ENCODE measurements around the gene FAM89A.
"Not testable (repeated sequence)": the region's sequence is repeated elsewhere in the genome, so short reads cannot be mapped to it uniquely, and the experiment has no call there.

FAM89A gene

DNA sequence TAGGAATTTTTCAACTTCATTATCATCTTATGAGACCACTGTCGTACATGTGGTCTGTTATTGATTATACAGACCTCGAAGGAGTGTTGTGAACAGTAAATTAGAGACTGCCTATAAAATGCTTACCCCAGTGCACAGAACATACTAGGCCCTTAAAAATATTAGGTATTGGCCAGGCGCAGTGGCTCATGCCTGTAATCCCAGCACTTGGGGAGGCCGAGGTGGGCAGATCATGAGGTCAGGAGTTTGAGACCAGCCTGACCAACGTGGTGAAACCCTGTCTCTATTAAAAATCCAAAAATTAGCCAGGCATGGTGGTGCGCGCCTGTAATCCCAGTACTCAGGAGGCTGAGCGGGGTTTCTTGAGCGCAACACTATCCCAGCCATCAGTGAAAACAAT, 10.9 kb upstream of the FAM89A start:
- H4K8ac ChIP-seq (ENCODE audit: low read depth, low read length); H2AFZ ChIP-seq (ENCODE audit: low read length); H3K4me3 ChIP-seq (ENCODE audit: low read length in 2 of 2); H3K23ac ChIP-seq (ENCODE audit: low read depth, low read length, poor library complexity); H3K79me1 ChIP-seq (ENCODE audit: low read depth, low read length); H4K91ac ChIP-seq (ENCODE audit: low read depth, low read length, poor library complexity); H3K14ac ChIP-seq (ENCODE audit: low read length); H2BK120ac ChIP-seq (ENCODE audit: low read depth, low read length); H2BK5ac ChIP-seq (ENCODE audit: low read length); H2AK5ac ChIP-seq (ENCODE audit: low read depth, low read length); DNase-seq (ENCODE audit: low spot score); H3K18ac ChIP-seq (ENCODE audit: low read length); H3K4me1 ChIP-seq (ENCODE audit: control insufficient read depth in 2 of 2, insufficient read depth in 1 of 2, low read depth in 1 of 2, low read length in 2 of 2); H3K4me2 ChIP-seq (ENCODE audit: insufficient read depth, low read length, poor library complexity, severe bottlenecking); H3K36me3 ChIP-seq (replicated peaks in 1 of 2; ENCODE audit: control insufficient read depth in 2 of 2, insufficient read depth in 2 of 2, low read length in 2 of 2); H3K4ac ChIP-seq (ENCODE audit: low read length); H2BK12ac ChIP-seq (ENCODE audit: low read length); H3K27ac ChIP-seq (replicated peaks; ENCODE audit: low read length); H3K9ac ChIP-seq (ENCODE audit: low read depth, low read length, poor library complexity); H3K9me3 ChIP-seq (replicated peaks in 1 of 2; ENCODE audit: control insufficient read depth in 2 of 2, insufficient read depth in 1 of 2, low read depth in 1 of 2, low read length in 2 of 2); H2BK15ac ChIP-seq (ENCODE audit: low read length): not testable (repeated sequence)
- no CpG with 5 or more reads among the region's 9 CpGs for WGBS, 2 donors (ENCODE audit: extremely low coverage in 2 of 2, insufficient read length in 2 of 2, insufficient replicate concordance in 1 of 2)
- H3K27me3 ChIP-seq (ENCODE audit: control insufficient read depth in 3 of 3, insufficient read depth in 3 of 3, low read depth in 1 of 3, low read length in 3 of 3) = peaks cover 0 to 22% (median 5%) of the 10 kb centered on the region in 3 experiments

DNA sequence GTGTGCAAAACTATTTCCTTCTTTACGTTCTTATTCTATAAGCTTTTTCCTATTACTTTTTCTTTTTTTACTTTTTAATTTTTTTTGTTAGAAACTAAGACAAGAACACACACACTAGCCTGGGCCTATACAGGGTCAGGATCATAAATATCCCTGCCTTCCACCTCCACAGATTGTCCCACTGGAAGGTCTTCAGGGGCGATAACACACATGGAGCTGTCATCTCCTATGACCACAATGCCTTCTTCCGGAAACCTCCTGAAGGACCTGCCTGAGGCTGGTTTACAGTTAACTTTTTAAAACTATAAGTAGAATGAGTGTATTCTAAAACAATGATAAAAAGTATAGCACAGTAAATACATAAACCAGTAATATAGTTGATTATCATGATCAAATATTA, 10.3 kb upstream of the FAM89A start:
- no peak overlapping the region for H3K27ac ChIP-seq (replicated peaks; ENCODE audit: low read length)
- no peak overlapping the region for H2BK5ac ChIP-seq (ENCODE audit: low read length)
- no peaks in the 10 kb centered on the region for H3K4me1 ChIP-seq (ENCODE audit: control insufficient read depth in 2 of 2, insufficient read depth in 1 of 2, low read depth in 1 of 2, low read length in 2 of 2)
- peaks cover 0 to 2% of the 10 kb centered on the region in 2 donors for H3K9me3 ChIP-seq (replicated peaks in 1 of 2; ENCODE audit: control insufficient read depth in 2 of 2, insufficient read depth in 1 of 2, low read depth in 1 of 2, low read length in 2 of 2)
- H3K4ac ChIP-seq (ENCODE audit: low read length) = no peak overlapping the region
- DNase-seq (ENCODE audit: low spot score) = no peak
- no peak overlapping the region for H2AK5ac ChIP-seq (ENCODE audit: low read depth, low read length)
- H3K14ac ChIP-seq (ENCODE audit: low read length) = no peak overlapping the region
- 100% methylated on average over 1 of the region's 3 CpGs; no CpG with 5 or more reads in 1 of the 2 donors for WGBS, 2 donors (ENCODE audit: extremely low coverage in 2 of 2, insufficient read length in 2 of 2, insufficient replicate concordance in 1 of 2)
- no peak overlapping the region for H3K4me3 ChIP-seq (ENCODE audit: low read length in 2 of 2)
- peaks cover 1% of the 10 kb centered on the region for H3K79me1 ChIP-seq (ENCODE audit: low read depth, low read length)
- peaks cover 0 to 24% (median 5%) of the 10 kb centered on the region in 3 experiments for H3K27me3 ChIP-seq (ENCODE audit: control insufficient read depth in 3 of 3, insufficient read depth in 3 of 3, low read depth in 1 of 3, low read length in 3 of 3)
- no peak overlapping the region for H3K18ac ChIP-seq (ENCODE audit: low read length)
- no peak overlapping the region for H3K9ac ChIP-seq (ENCODE audit: low read depth, low read length, poor library complexity)
- H3K4me2 ChIP-seq (ENCODE audit: insufficient read depth, low read length, poor library complexity, severe bottlenecking) = no peak overlapping the region
- no peaks in the 10 kb centered on the region for H3K36me3 ChIP-seq (replicated peaks in 1 of 2; ENCODE audit: control insufficient read depth in 2 of 2, insufficient read depth in 2 of 2, low read length in 2 of 2)
- no peak overlapping the region for H4K8ac ChIP-seq (ENCODE audit: low read depth, low read length)
- H3K23ac ChIP-seq (ENCODE audit: low read depth, low read length, poor library complexity) = no peak overlapping the region
- no peak overlapping the region for H2BK15ac ChIP-seq (ENCODE audit: low read length)
- H4K91ac ChIP-seq (ENCODE audit: low read depth, low read length, poor library complexity) = no peak overlapping the region
- no peak overlapping the region for H2BK12ac ChIP-seq (ENCODE audit: low read length)
- H2BK120ac ChIP-seq (ENCODE audit: low read depth, low read length) = no peak overlapping the region
- H2AFZ ChIP-seq (ENCODE audit: low read length) = no peak overlapping the region

DNA sequence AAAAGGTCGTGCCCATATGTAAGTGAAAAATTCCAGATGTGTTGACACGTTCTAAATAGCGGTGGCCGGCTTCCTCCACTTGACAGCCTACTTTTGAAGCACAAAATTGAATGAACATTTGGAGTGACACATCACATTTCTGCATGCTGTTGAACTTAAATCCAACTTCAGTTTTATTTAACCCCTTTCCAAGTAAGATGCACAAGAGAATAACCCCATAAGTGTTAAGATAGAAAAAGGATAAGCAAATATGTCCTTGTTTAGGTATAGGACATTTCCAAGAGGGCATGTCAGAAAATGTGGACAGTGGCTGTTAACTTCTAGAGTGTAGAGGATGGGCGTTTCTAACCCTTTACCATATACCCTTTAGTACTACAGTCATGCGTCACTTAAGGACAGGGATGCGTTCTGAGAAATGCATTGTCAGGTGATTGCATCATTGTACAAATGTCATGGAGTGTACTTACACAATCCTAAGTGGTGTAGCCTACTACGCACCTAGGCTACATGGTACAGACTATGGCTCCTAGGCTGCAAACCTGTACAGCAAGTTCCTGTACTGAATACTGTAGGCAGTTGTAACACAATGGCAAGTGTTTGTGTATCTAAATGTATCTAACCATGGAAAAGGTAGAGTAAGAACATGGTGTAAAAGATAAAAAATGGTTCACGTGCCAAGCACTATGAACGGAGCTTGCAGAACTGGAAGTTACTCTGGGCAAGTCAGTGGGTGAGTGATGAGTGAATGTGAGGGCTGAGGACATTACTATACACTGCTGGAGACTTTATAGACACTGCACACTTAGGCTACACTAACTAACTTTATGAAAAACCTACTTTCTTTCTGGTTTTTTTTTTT, 9.3 kb upstream of the FAM89A start:
- H3K18ac ChIP-seq (ENCODE audit: low read length) = no peak overlapping the region
- DNase-seq (ENCODE audit: low spot score) = no peak
- peaks cover 0 to 30% (median 5%) of the 10 kb centered on the region in 3 experiments for H3K27me3 ChIP-seq (ENCODE audit: control insufficient read depth in 3 of 3, insufficient read depth in 3 of 3, low read depth in 1 of 3, low read length in 3 of 3)
- no peak overlapping the region for H2BK15ac ChIP-seq (ENCODE audit: low read length)
- no peak overlapping the region for H2BK5ac ChIP-seq (ENCODE audit: low read length)
- WGBS, 2 donors (ENCODE audit: extremely low coverage in 2 of 2, insufficient read length in 2 of 2, insufficient replicate concordance in 1 of 2) = no CpG with 5 or more reads among the region's 10 CpGs
- no peak overlapping the region for H3K23ac ChIP-seq (ENCODE audit: low read depth, low read length, poor library complexity)
- peaks cover 1% of the 10 kb centered on the region for H3K79me1 ChIP-seq (ENCODE audit: low read depth, low read length)
- H3K4me2 ChIP-seq (ENCODE audit: insufficient read depth, low read length, poor library complexity, severe bottlenecking) = no peak overlapping the region
- H2AFZ ChIP-seq (ENCODE audit: low read length) = no peak overlapping the region
- H2BK12ac ChIP-seq (ENCODE audit: low read length) = no peak overlapping the region
- H2BK120ac ChIP-seq (ENCODE audit: low read depth, low read length) = no peak overlapping the region
- no peak overlapping the region for H3K4ac ChIP-seq (ENCODE audit: low read length)
- no peak overlapping the region for H3K14ac ChIP-seq (ENCODE audit: low read length)
- H3K9ac ChIP-seq (ENCODE audit: low read depth, low read length, poor library complexity) = no peak overlapping the region
- no peak overlapping the region for H4K91ac ChIP-seq (ENCODE audit: low read depth, low read length, poor library complexity)
- H3K4me3 ChIP-seq (ENCODE audit: low read length in 2 of 2) = no peak overlapping the region
- H4K8ac ChIP-seq (ENCODE audit: low read depth, low read length) = no peak overlapping the region
- H3K27ac ChIP-seq (replicated peaks; ENCODE audit: low read length) = no peak overlapping the region
- peaks cover 2 to 7% of the 10 kb centered on the region in 2 donors for H3K9me3 ChIP-seq (replicated peaks in 1 of 2; ENCODE audit: control insufficient read depth in 2 of 2, insufficient read depth in 1 of 2, low read depth in 1 of 2, low read length in 2 of 2)
- no peak overlapping the region for H2AK5ac ChIP-seq (ENCODE audit: low read depth, low read length)
- H3K4me1 ChIP-seq (ENCODE audit: control insufficient read depth in 2 of 2, insufficient read depth in 1 of 2, low read depth in 1 of 2, low read length in 2 of 2) = no peaks in the 10 kb centered on the region
- no peaks in the 10 kb centered on the region for H3K36me3 ChIP-seq (replicated peaks in 1 of 2; ENCODE audit: control insufficient read depth in 2 of 2, insufficient read depth in 2 of 2, low read length in 2 of 2)

DNA sequence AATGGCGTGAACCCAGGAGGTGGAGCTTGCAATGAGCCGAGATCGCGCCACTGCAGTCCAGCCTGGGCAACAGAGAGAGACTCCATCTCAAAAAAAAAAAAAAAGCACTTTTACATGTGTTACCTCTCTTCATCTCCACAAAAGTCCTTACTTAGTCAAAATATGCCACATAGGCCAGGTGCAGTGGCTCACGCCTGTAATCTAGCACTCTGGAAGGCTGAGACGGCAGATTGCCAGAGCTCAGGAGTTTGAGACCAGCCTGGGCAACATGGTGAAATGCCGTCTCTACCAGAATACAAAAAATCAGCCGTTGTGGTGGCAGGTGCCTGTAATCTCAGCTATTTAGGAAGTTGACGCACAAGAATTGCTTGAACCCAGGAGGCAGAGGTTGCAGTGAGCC, 8.4 kb upstream of the FAM89A start:
- H3K27me3 ChIP-seq (ENCODE audit: control insufficient read depth in 3 of 3, insufficient read depth in 3 of 3, low read depth in 1 of 3, low read length in 3 of 3) = peaks cover 0 to 34% (median 5%) of the 10 kb centered on the region in 3 experiments
- not testable (repeated sequence) for H3K23ac ChIP-seq (ENCODE audit: low read depth, low read length, poor library complexity)
- no CpG with 5 or more reads among the region's 9 CpGs for WGBS, 2 donors (ENCODE audit: extremely low coverage in 2 of 2, insufficient read length in 2 of 2, insufficient replicate concordance in 1 of 2)

More for the DNA sequence above, 8.4 kb upstream of the FAM89A start:
- H2AK5ac ChIP-seq (ENCODE audit: low read depth, low read length); H3K4me2 ChIP-seq (ENCODE audit: insufficient read depth, low read length, poor library complexity, severe bottlenecking); H2BK12ac ChIP-seq (ENCODE audit: low read length); H2BK5ac ChIP-seq (ENCODE audit: low read length); H3K18ac ChIP-seq (ENCODE audit: low read length); H4K91ac ChIP-seq (ENCODE audit: low read depth, low read length, poor library complexity); H3K14ac ChIP-seq (ENCODE audit: low read length); H3K4me1 ChIP-seq (ENCODE audit: control insufficient read depth in 2 of 2, insufficient read depth in 1 of 2, low read depth in 1 of 2, low read length in 2 of 2); H4K8ac ChIP-seq (ENCODE audit: low read depth, low read length); DNase-seq (ENCODE audit: low spot score); H2BK120ac ChIP-seq (ENCODE audit: low read depth, low read length); H3K4ac ChIP-seq (ENCODE audit: low read length); H3K36me3 ChIP-seq (replicated peaks in 1 of 2; ENCODE audit: control insufficient read depth in 2 of 2, insufficient read depth in 2 of 2, low read length in 2 of 2); H3K9me3 ChIP-seq (replicated peaks in 1 of 2; ENCODE audit: control insufficient read depth in 2 of 2, insufficient read depth in 1 of 2, low read depth in 1 of 2, low read length in 2 of 2); H3K4me3 ChIP-seq (ENCODE audit: low read length in 2 of 2); H3K79me1 ChIP-seq (ENCODE audit: low read depth, low read length); H3K27ac ChIP-seq (replicated peaks; ENCODE audit: low read length); H2BK15ac ChIP-seq (ENCODE audit: low read length); H2AFZ ChIP-seq (ENCODE audit: low read length); H3K9ac ChIP-seq (ENCODE audit: low read depth, low read length, poor library complexity): not testable (repeated sequence)

Data from neuronal stem cell (in vitro differentiated cells).